GM19240 (cell line): Measurements from ENCODE around the gene NOTCH3.

Source experiments
- DNase-seq: peaks from one replicate; pipeline ENCODE4 v3.0.0; 2011; ENCODE audit warnings: low spot score; ENCODE audit not compliant: insufficient read length

Gene NOTCH3

GRCh38 chr19:15200553-15201364, at the start of gene NOTCH3:
Gene NOTCH3 (minus strand): TSS chr19:15200995. CDS start chr19:15200905, 90 bp downstream.
- DNase-seq, result no peak

- no peak for DNase-seq
Observed at GRCh38 chr19:15250640-15250993, 49.8 kb upstream of the NOTCH3 start.

GRCh38 chr19:15249972-15250639, 49.3 kb upstream of the NOTCH3 start:
- no peak for DNase-seq

DNA sequence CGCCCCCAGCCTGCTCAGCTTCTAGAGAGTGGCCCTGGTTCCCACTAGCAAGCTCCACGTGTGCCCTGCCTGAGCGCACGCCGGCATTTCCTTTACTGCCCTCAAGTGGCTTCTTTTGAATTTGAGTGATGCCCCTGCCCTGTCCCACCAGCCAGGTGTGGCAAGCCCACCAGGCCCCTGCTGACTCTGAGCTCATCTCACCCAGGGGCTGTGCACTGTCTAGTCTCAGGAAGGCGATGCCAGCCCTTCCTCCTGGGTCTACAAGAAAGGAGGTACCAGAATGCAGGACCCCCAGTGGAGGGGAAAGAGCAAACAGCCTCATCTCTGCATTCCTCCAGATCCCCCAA, 48.7 kb upstream of the NOTCH3 start:
- no peak for DNase-seq

GRCh38 chr19:15248648-15249527, 48.1 kb upstream of the NOTCH3 start:
- no peak for DNase-seq

DNA sequence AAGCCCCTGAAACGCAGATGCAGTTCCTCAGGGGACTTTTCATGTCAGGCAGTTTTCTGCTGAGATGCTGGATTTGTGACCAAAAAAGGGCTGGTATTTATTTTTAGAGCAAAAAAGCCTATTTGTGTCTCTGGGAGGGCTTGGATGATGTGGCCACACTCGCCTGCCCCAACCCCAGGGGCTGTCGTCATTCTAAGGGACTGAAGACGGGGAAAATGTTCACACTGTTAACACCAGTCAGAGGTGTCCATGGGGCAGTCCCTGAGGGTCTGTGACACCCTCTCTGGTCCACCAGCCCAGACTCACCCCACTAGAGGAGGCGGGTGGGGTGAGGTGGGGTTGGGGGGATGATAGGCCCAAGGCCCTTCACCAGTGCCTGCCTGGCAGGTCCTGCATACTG, 47.3 kb upstream of the NOTCH3 start:
- no peak for DNase-seq

DNA sequence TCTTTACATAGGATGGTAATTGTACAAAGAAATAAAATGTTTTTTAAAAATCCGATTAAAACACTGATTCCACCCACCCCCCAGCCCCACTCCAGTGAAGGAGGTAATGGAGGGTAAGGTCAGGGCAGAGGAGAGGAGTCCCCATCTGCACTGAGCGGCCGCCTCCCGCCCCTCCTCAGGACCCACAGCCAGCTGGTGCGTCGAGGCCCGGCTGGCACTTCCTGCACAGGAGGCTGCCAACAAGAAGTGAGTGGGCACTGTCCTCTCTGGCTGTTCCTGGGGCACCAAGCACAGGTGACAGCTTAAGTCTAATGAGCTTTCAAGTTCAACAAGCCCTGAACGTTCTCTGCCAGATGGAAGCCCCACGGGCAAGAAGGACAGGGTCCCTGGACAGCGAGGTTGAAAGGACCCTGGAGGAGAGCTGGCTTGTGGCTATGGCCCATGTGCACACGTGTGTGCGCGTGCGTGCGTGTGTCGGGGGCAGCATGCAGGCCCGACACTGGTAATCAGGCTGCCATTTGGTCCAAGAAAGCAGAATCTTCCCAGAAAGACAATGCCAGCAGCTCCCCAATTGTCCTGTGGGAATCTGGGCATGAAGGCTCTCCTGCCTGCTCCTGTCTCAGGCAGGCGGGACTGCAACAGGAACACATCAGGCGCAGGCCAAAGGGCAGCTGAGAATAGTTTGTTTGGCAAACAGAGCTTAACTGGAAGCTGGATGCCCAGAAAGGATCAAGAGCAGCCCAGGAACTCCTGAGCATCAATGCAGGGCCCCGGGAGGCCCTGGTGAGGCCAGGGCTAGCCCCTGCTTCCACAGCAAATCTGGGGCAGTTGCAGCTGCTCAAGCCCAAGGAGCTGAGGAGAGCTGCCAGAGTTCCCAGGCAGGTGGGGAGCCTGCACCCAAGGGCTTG, 46.6 kb upstream of the NOTCH3 start:
- DNase-seq, result no peak

GRCh38 chr19:15246198-15246481, 45.3 kb upstream of the NOTCH3 start:
- no peak for DNase-seq

- no peak for DNase-seq
Observed at GRCh38 chr19:15245370-15246197, 44.8 kb upstream of the NOTCH3 start.

GRCh38 chr19:15244808-15245207, 44.0 kb upstream of the NOTCH3 start:
- no peak for DNase-seq

- DNase-seq, result no peak
Observed at GRCh38 chr19:15244106-15244803, 43.5 kb upstream of the NOTCH3 start.

- DNase-seq, result no peak
Observed at GRCh38 chr19:15243236-15243957, 42.6 kb upstream of the NOTCH3 start.

- DNase-seq, result no peak
Observed at GRCh38 chr19:15241259-15241910, 40.6 kb upstream of the NOTCH3 start.

GRCh38 chr19:15240515-15240914, 39.7 kb upstream of the NOTCH3 start:
- DNase-seq, result no peak

- DNase-seq, result no peak
Observed at GRCh38 chr19:15239337-15239949, 38.6 kb upstream of the NOTCH3 start.

DNA sequence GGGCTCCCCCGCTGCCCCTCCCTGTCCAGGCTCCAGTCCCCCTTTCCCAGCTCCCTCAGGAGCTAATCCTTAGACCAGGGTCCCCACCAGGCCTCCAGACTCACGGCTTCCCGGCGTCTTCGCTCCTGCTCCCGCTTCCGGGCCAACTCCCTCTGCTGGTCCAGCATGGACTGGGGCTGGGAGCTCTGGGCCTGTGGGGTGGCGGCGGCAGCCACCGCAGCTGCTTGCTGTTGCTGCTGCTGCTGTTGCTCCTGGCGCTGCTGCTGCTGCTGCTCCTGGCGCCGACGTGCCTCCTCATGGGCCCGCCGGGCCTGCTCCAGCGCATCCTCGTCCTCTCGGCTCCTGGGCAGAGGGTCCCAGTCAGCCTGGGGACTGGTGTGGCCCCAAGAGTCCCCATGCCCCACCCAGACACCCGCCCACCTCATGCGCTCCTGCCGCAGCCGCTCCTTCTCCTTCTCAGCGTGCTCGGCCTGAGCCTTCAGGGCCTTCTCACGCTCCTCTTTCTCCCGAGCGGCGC, 37.9 kb upstream of the NOTCH3 start:
- no peak for DNase-seq

DNA sequence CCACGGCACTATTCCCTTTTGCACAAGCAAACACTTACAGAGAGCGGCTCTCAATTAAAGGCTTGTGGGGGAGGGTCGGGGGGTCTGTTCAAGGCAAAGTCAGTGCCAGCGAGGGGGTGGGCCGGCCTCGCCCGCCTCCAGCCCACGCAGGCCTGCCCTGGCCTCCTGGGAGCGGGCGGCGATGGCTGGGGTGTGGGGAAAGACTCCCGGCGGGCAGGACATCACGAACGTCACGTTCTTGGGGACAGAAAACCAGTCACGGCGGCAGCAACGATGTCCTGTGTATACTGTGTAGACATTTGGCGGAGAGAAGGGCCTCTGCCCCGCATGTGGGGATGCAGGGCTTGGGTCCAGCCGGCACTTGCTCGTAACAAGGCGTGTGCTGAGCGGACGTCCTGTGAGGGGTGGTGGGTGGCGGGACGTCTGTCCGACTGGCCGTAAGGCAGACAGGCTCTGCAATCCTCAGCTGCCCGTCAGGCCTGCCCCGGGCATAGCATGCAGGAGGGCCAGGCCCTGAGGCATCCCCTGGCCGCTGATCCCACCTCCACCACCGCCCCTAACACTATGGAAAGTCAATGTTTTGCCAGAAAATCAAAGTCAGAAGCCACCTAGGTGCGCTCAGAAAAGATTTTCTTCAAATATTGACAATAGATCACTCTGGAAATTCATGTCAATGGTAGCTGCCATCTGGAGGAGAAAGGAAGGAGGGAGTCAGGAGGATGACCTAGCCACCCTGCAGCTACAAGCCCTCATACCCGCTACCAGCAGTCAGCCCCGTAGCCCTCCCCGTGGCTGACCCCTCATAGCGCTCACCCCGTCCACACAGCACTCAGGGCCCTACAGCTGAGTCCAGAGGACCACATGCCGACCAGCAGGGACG, 37.2 kb upstream of the NOTCH3 start:
- no peak for DNase-seq
